ENCODE results near the gene MMD2.
"Not testable (repeated sequence)": the region's sequence is repeated elsewhere in the genome, so short reads cannot be mapped to it uniquely, and the experiment has no call there.

MMD2 gene

GRCh38 chr7:4911111-4911828, 47.7 kb downstream of the MMD2 start:
- no peak overlapping the region for H3K4me3 ChIP-seq (ENCODE audit: low read depth, low read length)
- TF ChIP-seq CTCF (IDR thresholded peaks at IDR 0.05; ENCODE audit: low read depth, low read length), result no peak

DNA sequence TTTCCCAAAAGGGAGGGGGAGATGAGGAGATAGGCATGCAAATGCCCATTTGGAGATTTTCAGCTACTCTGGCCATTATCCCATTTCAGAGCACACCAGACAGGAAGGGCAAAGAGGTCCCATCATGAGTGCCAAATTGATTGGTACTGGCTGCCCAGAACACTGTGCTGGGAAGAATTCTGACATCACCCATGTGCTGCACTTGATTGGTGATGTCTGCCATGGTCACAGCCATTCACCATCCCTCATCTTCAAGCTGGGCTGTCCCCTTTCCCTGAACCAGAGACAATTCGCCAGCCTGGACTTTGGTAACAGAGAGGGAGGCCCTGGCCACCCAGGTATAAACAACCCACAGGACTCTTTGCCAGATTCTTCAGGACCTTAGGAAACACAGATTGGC, 52.3 kb downstream of the MMD2 start:
- no peak for TF ChIP-seq CTCF (IDR thresholded peaks at IDR 0.05; ENCODE audit: low read depth, low read length)
- no peak overlapping the region for H3K4me3 ChIP-seq (ENCODE audit: low read depth, low read length)

GRCh38 chr7:4905171-4905570, 53.8 kb downstream of the MMD2 start:
- no peak overlapping the region for H3K4me3 ChIP-seq (ENCODE audit: low read depth, low read length)
- TF ChIP-seq CTCF (IDR thresholded peaks at IDR 0.05; ENCODE audit: low read depth, low read length), result no peak

GRCh38 chr7:4904346-4904745, 54.6 kb downstream of the MMD2 start:
- TF ChIP-seq CTCF (IDR thresholded peaks at IDR 0.05; ENCODE audit: low read depth, low read length), result no peak
- H3K4me3 ChIP-seq (ENCODE audit: low read depth, low read length), result no peak overlapping the region

DNA sequence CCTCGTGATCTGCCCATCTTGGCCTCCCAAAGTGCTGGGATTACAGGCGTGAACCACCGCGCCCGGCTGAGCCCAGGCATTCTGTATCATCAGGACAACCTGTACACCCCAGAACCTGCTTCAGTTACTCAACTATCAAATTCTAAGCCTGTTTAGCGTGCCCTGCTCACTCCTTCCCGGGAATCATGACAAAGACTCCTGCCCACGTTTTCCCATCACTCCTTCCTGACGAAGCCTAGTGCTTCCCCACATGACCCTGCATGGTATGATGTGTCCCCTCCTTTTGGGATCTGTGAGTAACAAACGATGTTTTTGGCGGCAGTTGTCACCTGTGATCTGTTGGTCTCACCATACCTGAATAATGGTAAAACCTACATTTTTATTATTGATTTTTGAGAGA, 63.2 kb downstream of the MMD2 start:
- TF ChIP-seq CTCF (IDR thresholded peaks at IDR 0.05; ENCODE audit: low read depth, low read length), result no peak
- H3K4me3 ChIP-seq (ENCODE audit: low read depth, low read length), result no peak overlapping the region

DNA sequence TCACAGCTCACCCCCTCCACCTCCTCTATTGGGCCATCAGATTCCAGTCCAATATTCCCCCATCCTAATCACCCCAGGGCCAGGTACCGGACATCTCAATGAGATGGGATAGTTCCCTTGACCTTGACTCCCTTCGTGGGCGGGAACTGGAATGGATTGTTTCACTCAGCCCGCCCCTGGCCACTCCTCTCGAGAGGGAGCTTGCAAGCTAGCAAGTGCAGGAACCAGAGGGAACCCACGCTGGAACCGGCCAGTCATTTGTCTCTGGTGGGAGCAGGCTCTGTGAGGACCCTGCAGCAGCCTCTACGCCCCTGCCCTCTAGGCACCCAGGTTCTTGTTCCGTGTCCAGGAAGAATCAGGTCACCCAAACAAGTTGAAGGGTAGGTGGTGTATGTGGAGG, 64.5 kb downstream of the MMD2 start:
- TF ChIP-seq CTCF (IDR thresholded peaks at IDR 0.05; ENCODE audit: low read depth, low read length), result no peak

DNA sequence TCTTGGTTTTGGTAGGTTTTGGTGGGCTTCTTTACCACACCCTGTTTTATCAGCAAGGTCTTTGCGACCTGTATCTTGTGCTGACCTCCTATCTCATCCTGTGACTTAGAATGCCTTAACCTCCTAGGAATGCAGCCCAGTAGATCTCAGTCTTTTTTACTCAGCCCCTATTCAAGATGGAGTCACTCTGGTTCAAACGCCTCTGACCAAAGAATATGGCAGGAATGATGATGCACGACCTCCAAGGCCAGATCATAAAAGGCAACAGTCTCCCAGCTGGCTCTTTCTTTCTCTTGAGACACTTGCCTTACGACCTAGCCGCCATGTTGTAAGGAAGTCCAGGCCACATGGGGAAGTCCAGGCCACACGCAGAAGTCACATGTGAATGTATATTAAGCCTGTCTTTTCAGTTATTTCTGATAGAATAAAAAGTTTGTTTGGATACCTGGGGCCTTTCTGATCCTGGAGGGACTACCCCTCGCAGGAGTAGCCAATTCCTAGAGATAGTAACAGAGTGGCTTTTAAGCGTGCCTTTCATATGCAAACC, 65.0 kb downstream of the MMD2 start:
- TF ChIP-seq CTCF (IDR thresholded peaks at IDR 0.05; ENCODE audit: low read depth, low read length), result no peak
- H3K4me3 ChIP-seq (ENCODE audit: low read depth, low read length), result no peak overlapping the region

More for the DNA sequence above, 64.5 kb downstream of the MMD2 start:
- H3K4me3 ChIP-seq (ENCODE audit: low read depth, low read length), result no peak overlapping the region

- H3K4me3 ChIP-seq (ENCODE audit: low read depth, low read length), result not testable (repeated sequence)
These were observed 65.8 kb downstream of the MMD2 start for GRCh38 chr7:4893188-4893587.

DNA sequence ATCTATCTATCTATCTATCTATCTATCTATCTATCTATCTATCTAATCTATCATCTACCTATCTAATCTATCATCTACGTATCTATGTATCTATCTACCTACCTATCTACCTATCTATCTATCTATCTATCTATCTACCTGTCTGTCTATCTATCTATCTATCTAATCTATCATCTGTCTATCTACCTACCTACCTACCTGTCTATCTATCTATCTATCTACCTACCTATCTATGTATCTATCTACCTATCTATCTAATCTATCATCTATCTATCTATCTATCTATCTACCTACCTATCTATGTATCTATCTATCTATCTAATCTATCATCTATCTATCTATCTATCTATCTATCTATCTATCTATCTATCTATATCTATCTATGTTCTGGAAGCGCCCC, 67.5 kb downstream of the MMD2 start:
- not testable (repeated sequence) for H3K4me3 ChIP-seq (ENCODE audit: low read depth, low read length)

Measured in WI38 (cell line).